ENCODE results near the gene APAF1.

Gene APAF1

DNA sequence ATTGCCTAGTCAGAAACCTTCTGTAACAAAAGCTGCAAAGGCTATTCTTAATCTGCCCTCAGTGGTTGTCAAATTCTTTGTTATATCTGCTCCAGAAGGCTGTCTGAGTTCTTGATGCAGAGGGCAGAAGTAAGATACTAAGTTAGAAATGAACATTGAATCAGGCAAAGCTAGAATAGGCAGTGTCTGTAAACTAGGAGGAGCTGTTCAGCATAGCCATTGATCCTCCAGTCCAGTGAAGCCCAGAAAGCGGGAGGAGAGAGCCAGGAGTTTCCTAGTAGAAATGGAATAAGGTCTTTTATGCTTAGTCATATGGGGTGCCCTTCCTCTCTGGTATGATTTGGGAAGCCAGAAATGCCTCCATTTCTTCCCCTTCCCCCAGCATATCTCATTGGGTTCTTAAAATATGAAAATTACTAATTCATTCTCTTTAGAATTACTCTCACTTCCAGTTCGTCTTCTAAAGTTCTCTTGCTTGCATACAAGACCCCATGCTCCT lies 76.2 kb downstream of the APAF1 start:
- Histone ChIP-seq H3K4me3 (ENCODE audit: low read depth in 1 of 2, low read length in 1 of 2) (no peak overlapping the region), H3K9me3 (no peaks in the 10 kb centered on the region), H3K27ac (peak overlapping the region; percentile 31), H3K27me3 (no peaks in the 10 kb centered on the region), H3K36me3 (peaks cover 100% of the 10 kb centered on the region), H3K4me1 (ENCODE audit: control insufficient read depth in 1 of 2, insufficient read depth in 1 of 2, low read depth in 1 of 2, low read length in 1 of 2) (no peaks in the 10 kb centered on the region)
- no peak for TF ChIP-seq CTCF (IDR thresholded peaks at IDR 0.05)

DNA sequence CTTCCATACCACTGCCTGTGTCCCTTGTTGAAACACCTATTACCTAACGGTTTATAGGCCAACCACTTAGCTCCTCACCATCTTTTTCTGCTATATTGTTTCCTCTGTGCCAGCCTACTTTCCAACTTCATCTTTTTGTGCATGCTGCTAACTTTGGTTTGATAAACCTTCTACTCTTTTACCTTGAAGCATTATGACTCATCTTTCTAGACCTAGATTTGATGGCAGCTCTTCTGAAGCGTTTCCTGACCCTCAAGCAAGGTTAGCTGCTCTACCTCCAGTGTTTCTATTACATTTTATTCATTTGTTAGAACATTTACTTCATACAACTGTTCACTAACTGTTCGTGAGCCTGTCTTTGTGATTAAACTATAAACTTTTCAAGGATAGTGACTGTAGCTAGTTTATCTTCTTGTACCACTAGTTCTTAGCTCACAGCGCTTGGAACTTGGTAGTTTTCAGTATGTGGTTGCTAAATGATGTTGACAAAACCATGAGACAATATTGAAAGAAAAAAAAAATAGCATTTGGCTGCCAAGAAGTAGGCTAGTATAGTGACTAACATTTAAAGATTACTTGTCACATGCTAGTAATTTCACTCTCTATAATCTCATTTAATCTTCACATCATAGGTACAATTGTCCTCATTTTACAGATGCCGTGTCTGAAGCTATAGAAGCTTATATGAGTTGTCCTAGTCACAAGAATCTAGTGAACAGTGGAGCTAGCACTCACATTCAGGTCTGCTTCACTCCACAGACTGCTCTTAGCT lies 79.5 kb downstream of the APAF1 start:
- H3K36me3 ChIP-seq = peaks cover 100% of the 10 kb centered on the region
- TF ChIP-seq CTCF (IDR thresholded peaks at IDR 0.05) = no peak

GRCh38 chr12:98725476-98726247 lies 80.6 kb downstream of the APAF1 start:
- Histone ChIP-seq H3K27ac (no peak overlapping the region), H3K36me3 (peaks cover 100% of the 10 kb centered on the region), H3K27me3 (no peaks in the 10 kb centered on the region), H3K4me3 (ENCODE audit: low read depth in 1 of 2, low read length in 1 of 2) (no peak overlapping the region), H3K4me1 (ENCODE audit: control insufficient read depth in 1 of 2, insufficient read depth in 1 of 2, low read depth in 1 of 2, low read length in 1 of 2) (no peaks in the 10 kb centered on the region), H3K9me3 (no peaks in the 10 kb centered on the region)
- no peak for TF ChIP-seq CTCF (IDR thresholded peaks at IDR 0.05)

More for the DNA sequence above, 79.5 kb downstream of the APAF1 start:
- Histone ChIP-seq H3K27ac (no peak overlapping the region), H3K4me1 (ENCODE audit: control insufficient read depth in 1 of 2, insufficient read depth in 1 of 2, low read depth in 1 of 2, low read length in 1 of 2) (no peaks in the 10 kb centered on the region), H3K9me3 (no peaks in the 10 kb centered on the region), H3K27me3 (no peaks in the 10 kb centered on the region), H3K4me3 (ENCODE audit: low read depth in 1 of 2, low read length in 1 of 2) (no peak overlapping the region)

DNA sequence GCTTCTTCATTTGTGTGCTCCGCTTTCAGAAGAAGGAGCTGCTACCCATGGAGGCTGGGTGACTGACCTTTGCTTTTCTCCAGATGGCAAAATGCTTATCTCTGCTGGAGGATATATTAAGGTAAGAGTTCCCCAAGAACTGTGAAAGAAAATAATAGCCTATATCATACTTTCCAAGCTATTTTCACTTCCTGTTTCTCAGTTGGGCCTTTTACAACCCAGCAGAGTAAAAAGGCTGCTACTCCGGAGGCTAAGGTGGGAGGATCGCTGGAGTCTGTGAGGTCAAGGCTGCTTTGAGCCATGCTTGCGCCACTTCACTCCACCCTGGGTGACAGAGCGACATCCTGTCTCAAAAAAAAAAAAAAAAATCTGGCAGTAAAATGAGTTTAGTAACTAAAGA lies 82.1 kb downstream of the APAF1 start:
- no peak overlapping the region for H3K27ac ChIP-seq
- H3K27me3 ChIP-seq = no peaks in the 10 kb centered on the region
- H3K36me3 ChIP-seq = peaks cover 100% of the 10 kb centered on the region
- H3K4me1 ChIP-seq (ENCODE audit: control insufficient read depth in 1 of 2, insufficient read depth in 1 of 2, low read depth in 1 of 2, low read length in 1 of 2) = no peaks in the 10 kb centered on the region
- H3K9me3 ChIP-seq = no peaks in the 10 kb centered on the region
- H3K4me3 ChIP-seq (ENCODE audit: low read depth in 1 of 2, low read length in 1 of 2) = no peak overlapping the region
- TF ChIP-seq CTCF (IDR thresholded peaks at IDR 0.05) = no peak

- H3K27ac ChIP-seq = peak overlapping the region; percentile 19
- H3K27me3 ChIP-seq = no peaks in the 10 kb centered on the region
- H3K4me3 ChIP-seq (ENCODE audit: low read depth in 1 of 2, low read length in 1 of 2) = no peak overlapping the region
- TF ChIP-seq CTCF (IDR thresholded peaks at IDR 0.05) = no peak
- peaks cover 100% of the 10 kb centered on the region for H3K36me3 ChIP-seq
- H3K9me3 ChIP-seq = no peaks in the 10 kb centered on the region
- no peaks in the 10 kb centered on the region for H3K4me1 ChIP-seq (ENCODE audit: control insufficient read depth in 1 of 2, insufficient read depth in 1 of 2, low read depth in 1 of 2, low read length in 1 of 2)
Measured at GRCh38 chr12:98730412-98730811, 85.3 kb downstream of the APAF1 start.
